ENCODE measurements around the gene OR6V1.
"Not testable (repeated sequence)": the region's sequence is repeated elsewhere in the genome, so short reads cannot be mapped to it uniquely, and the experiment has no call there.

Gene OR6V1

GRCh38 chr7:143085109-143085508, 33.0 kb downstream of the OR6V1 start:
- Histone ChIP-seq H3K4me1 (ENCODE audit: control insufficient read depth, low read depth, low read length) (no peaks in the 10 kb centered on the region), H3K9ac (ENCODE audit: low read length) (no peak overlapping the region), H3K27ac (ENCODE audit: low read length) (no peak overlapping the region)

GRCh38 chr7:143085610-143086009, 33.5 kb downstream of the OR6V1 start:
- H3K9ac ChIP-seq (ENCODE audit: low read length); H3K9me3 ChIP-seq (ENCODE audit: control insufficient read depth, low read depth, low read length); H3K27ac ChIP-seq (ENCODE audit: low read length); H3K36me3 ChIP-seq (ENCODE audit: control insufficient read depth, low read depth, low read length); H3K4me3 ChIP-seq (ENCODE audit: low read length); H3K27me3 ChIP-seq (ENCODE audit: control insufficient read depth, insufficient read depth, low read length); H3K4me1 ChIP-seq (ENCODE audit: control insufficient read depth, low read depth, low read length): not testable (repeated sequence)

More at GRCh38 chr7:143085109-143085508, 33.0 kb downstream of the OR6V1 start:
- no peaks in the 10 kb centered on the region for H3K36me3 ChIP-seq (ENCODE audit: control insufficient read depth, low read depth, low read length)
- H3K4me3 ChIP-seq (ENCODE audit: low read length): no peak overlapping the region
- no peaks in the 10 kb centered on the region for H3K9me3 ChIP-seq (ENCODE audit: control insufficient read depth, low read depth, low read length)
- H3K27me3 ChIP-seq (ENCODE audit: control insufficient read depth, insufficient read depth, low read length): no peaks in the 10 kb centered on the region

- not testable (repeated sequence) for H3K27ac ChIP-seq (ENCODE audit: low read length); H3K4me3 ChIP-seq (ENCODE audit: low read length); H3K27me3 ChIP-seq (ENCODE audit: control insufficient read depth, insufficient read depth, low read length); H3K9ac ChIP-seq (ENCODE audit: low read length); H3K4me1 ChIP-seq (ENCODE audit: control insufficient read depth, low read depth, low read length); H3K36me3 ChIP-seq (ENCODE audit: control insufficient read depth, low read depth, low read length); H3K9me3 ChIP-seq (ENCODE audit: control insufficient read depth, low read depth, low read length)
These were observed 36.5 kb downstream of the OR6V1 start for GRCh38 chr7:143088549-143089231.

GRCh38 chr7:143096146-143096545, 44.0 kb downstream of the OR6V1 start:
- Histone ChIP-seq H3K9me3 (ENCODE audit: control insufficient read depth, low read depth, low read length) (peaks cover 3% of the 10 kb centered on the region), H3K27me3 (ENCODE audit: control insufficient read depth, insufficient read depth, low read length) (no peaks in the 10 kb centered on the region), H3K4me1 (ENCODE audit: control insufficient read depth, low read depth, low read length) (no peaks in the 10 kb centered on the region), H3K9ac (ENCODE audit: low read length) (no peak overlapping the region), H3K4me3 (ENCODE audit: low read length) (no peak overlapping the region), H3K27ac (ENCODE audit: low read length) (no peak overlapping the region), H3K36me3 (ENCODE audit: control insufficient read depth, low read depth, low read length) (no peaks in the 10 kb centered on the region)

GRCh38 chr7:143099579-143099978, 47.4 kb downstream of the OR6V1 start:
- not testable (repeated sequence) for H3K9me3 ChIP-seq (ENCODE audit: control insufficient read depth, low read depth, low read length); H3K4me1 ChIP-seq (ENCODE audit: control insufficient read depth, low read depth, low read length); H3K9ac ChIP-seq (ENCODE audit: low read length); H3K4me3 ChIP-seq (ENCODE audit: low read length); H3K27me3 ChIP-seq (ENCODE audit: control insufficient read depth, insufficient read depth, low read length); H3K27ac ChIP-seq (ENCODE audit: low read length); H3K36me3 ChIP-seq (ENCODE audit: control insufficient read depth, low read depth, low read length)
